Measurements from ENCODE around the gene PPM1E. TPM values are rescaled to one million over a fixed set of nuclear protein-coding genes. Genes with fewer than 3 reads are reported as not detected.

PPM1E gene
- total and polyA plus RNA-seq, 2 of the 4 experiments (the other 2 are of a cell fraction), result under 0.01 to 0.05 TPM

GRCh38 chr17:58889928-58890327 is 134.3 kb downstream of the PPM1E start:
- no peak for TF ChIP-seq ELK1 (IDR thresholded peaks at IDR 0.05; ENCODE audit: borderline replicate concordance, low read depth, low read length)
- no peak for TF ChIP-seq MXI1 (IDR thresholded peaks at IDR 0.05; ENCODE audit: borderline replicate concordance, low read depth, low read length)
- no peak for TF ChIP-seq SMC3 (IDR thresholded peaks at IDR 0.05; ENCODE audit: low read depth, low read length)
- TF ChIP-seq RCOR1 (IDR thresholded peaks at IDR 0.05; ENCODE audit: insufficient replicate concordance, low read length), result no peak
- TF ChIP-seq CEBPB (IDR thresholded peaks at IDR 0.05; ENCODE audit: low read depth, low read length), result no peak
- TF ChIP-seq CTCF (conservative IDR thresholded peaks at IDR 0.05; ENCODE audit: low read depth, low read length), result no peak
- no peak for TF ChIP-seq RFX5 (IDR thresholded peaks at IDR 0.05; ENCODE audit: low read depth, low read length)
- H3K4ac ChIP-seq (ENCODE audit: low read depth, low read length), result no peak overlapping the region
- no peak overlapping the region for H2AK9ac ChIP-seq (replicated peaks; ENCODE audit: low read depth, low read length, poor library complexity)
- no peaks in the 10 kb centered on the region for H3K36me3 ChIP-seq (ENCODE audit: control insufficient read depth, insufficient read depth, low read length)
- intact Hi-C loops (cut with micrococcal nuclease) (no loop called here), in situ Hi-C loops (cut with MboI; ENCODE audit: low sequenced_read_pairs) (no loop called here), dilution Hi-C loops (cut with HindIII; ENCODE audit: low sequenced_read_pairs, unreplicated experiment) (no loop called here)
- H2BK5ac ChIP-seq (ENCODE audit: low read depth, low read length, poor library complexity, severe bottlenecking), result no peak overlapping the region
- H3K56ac ChIP-seq (ENCODE audit: extremely low read depth, insufficient read depth, low read length), result no peak overlapping the region
- H3K27me3 ChIP-seq (ENCODE audit: control insufficient read depth, insufficient read depth, low read length), result no peaks in the 10 kb centered on the region
- no peaks in the 10 kb centered on the region for H3K79me1 ChIP-seq (ENCODE audit: low read depth in 1 of 2, low read length in 2 of 2)
- BruUV-seq (replicated peaks), result no TSS peak
- no peak overlapping the region for H3K4me3 ChIP-seq (ENCODE audit: insufficient read depth, low read depth, low read length)
- H2AFZ ChIP-seq (replicated peaks; ENCODE audit: low read length, poor library complexity), result no peak overlapping the region
- H3K9me3 ChIP-seq (ENCODE audit: control insufficient read depth, insufficient read depth, low read length), result no peaks in the 10 kb centered on the region
- WGBS, 2 experiments (ENCODE audit: extremely low coverage in 2 of 2, insufficient read length in 1 of 2), result no CpG with 5 or more reads among the region's 3 CpGs
- no peak overlapping the region for H3K9ac ChIP-seq (ENCODE audit: low read depth, low read length)
- no peak overlapping the region for H3K18ac ChIP-seq (ENCODE audit: low read depth, low read length)
- no peak overlapping the region for H2BK20ac ChIP-seq (ENCODE audit: low read depth, low read length)
- no peak for ATAC-seq (ENCODE audit: low read depth)
- POLR2A ChIA-PET (ENCODE audit: unreplicated experiment), result interaction anchor here (0.6 kb wide), 1 partner anchor 125 kb away, joined by 6 read pairs; no protein-coding TSS in a partner anchor
- no peak overlapping the region for H4K91ac ChIP-seq (ENCODE audit: insufficient read depth, low read depth, low read length)
- no peak overlapping the region for H2BK15ac ChIP-seq (ENCODE audit: low read depth, low read length)
- H2AK5ac ChIP-seq (ENCODE audit: low read depth, low read length), result no peak overlapping the region
- no peak overlapping the region for H2BK120ac ChIP-seq (ENCODE audit: low read depth, low read length)
- DNase-seq, result no peak
- H4K8ac ChIP-seq (ENCODE audit: low read depth in 2 of 2, low read length in 2 of 2), result no peak overlapping the region
- H3K4me1 ChIP-seq (ENCODE audit: control insufficient read depth, insufficient read depth, low read length), result no peaks in the 10 kb centered on the region
- no peak overlapping the region for H3K4me2 ChIP-seq (ENCODE audit: low read depth, low read length)
- no peaks in the 10 kb centered on the region for H4K20me1 ChIP-seq (ENCODE audit: insufficient read depth, low read length)
- H3K9me1 ChIP-seq (ENCODE audit: insufficient read depth, low read length), result no peaks in the 10 kb centered on the region
- CTCF ChIA-PET, result no interaction called here
- no peak overlapping the region for H3K14ac ChIP-seq (replicated peaks; ENCODE audit: low read depth, low read length)
- H4K5ac ChIP-seq (ENCODE audit: low read depth, low read length), result no peak overlapping the region
- no peak overlapping the region for H3K27ac ChIP-seq (ENCODE audit: insufficient read depth, low read length)
- no peak overlapping the region for H3K23ac ChIP-seq (ENCODE audit: low read depth, low read length)

All from IMR-90 (cell line).